DND-41 (cell line): ENCODE results near the gene TSPEAR.

Experiments
- ATAC-seq: fragments of 200-7000 bp; cut with Tn5 transposase; 3 replicates; pipeline ENCODE4 v1.9.1; 2021; ENCODE audit warnings: low read depth; ENCODE audit not compliant: insufficient read depth
- DNase-seq: peaks from one replicate; pipeline ENCODE4 v3.0.0-alpha.2; 2020
- H2AFZ ChIP-seq: 2 replicates; pipeline ENCODE4 v1.6.0; 2012; ENCODE audit warnings: low read depth, low read length
- H3K27ac ChIP-seq: 2 replicates; pipeline ENCODE4 v1.5.1; 2012; ENCODE audit warnings: low read length, inconsistent platforms
- H3K27me3 ChIP-seq: fragments of 200-600 bp; sonication (generic); 2 replicates; pipeline ENCODE4 v1.6.0; 2012; ENCODE audit warnings: low read length, mild to moderate bottlenecking, inconsistent platforms; ENCODE audit not compliant: insufficient read depth, poor library complexity
- H3K36me3 ChIP-seq: 2 replicates; pipeline ENCODE4 v1.5.1; 2012; ENCODE audit warnings: low read length, inconsistent platforms; ENCODE audit not compliant: insufficient read depth
- H3K4me1 ChIP-seq: 2 replicates; pipeline ENCODE4 v1.5.1; 2012; ENCODE audit warnings: mild to moderate bottlenecking, low read length; ENCODE audit not compliant: insufficient read depth
- H3K4me2 ChIP-seq: 2 replicates; pipeline ENCODE4 v1.6.0; 2012; ENCODE audit warnings: mild to moderate bottlenecking, moderate library complexity, low read length, inconsistent platforms; ENCODE audit not compliant: insufficient read depth
- H3K4me3 ChIP-seq, 2 experiments: fragments of 200-600 bp in 1 of 2; shearing (Covaris generic) in 1 of 2; 2 replicates each; pipeline ENCODE4 v1.5.1; 2012 to 2016; ENCODE audit warnings: inconsistent platforms in 2 of 2, low read length in 2 of 2, mild to moderate bottlenecking in 2 of 2, low read depth in 1 of 2, moderate library complexity in 1 of 2
- H3K79me2 ChIP-seq: 2 replicates; pipeline ENCODE4 v1.6.0; 2012; ENCODE audit warnings: low read length, inconsistent platforms; ENCODE audit not compliant: insufficient read depth
- H3K9ac ChIP-seq: 2 replicates; pipeline ENCODE4 v1.6.0; 2012; ENCODE audit warnings: low read depth, mild to moderate bottlenecking, inconsistent platforms, low read length, moderate library complexity
- H3K9me3 ChIP-seq: 2 replicates; pipeline ENCODE4 v1.5.1; 2012; ENCODE audit warnings: low read length, moderate library complexity, mild to moderate bottlenecking, inconsistent platforms; ENCODE audit not compliant: insufficient read depth, severe bottlenecking
- H4K20me1 ChIP-seq: 2 replicates; pipeline ENCODE4 v1.6.0; 2012; ENCODE audit warnings: low read length; ENCODE audit not compliant: insufficient read depth
- EZH2 ChIP-seq: IDR thresholded peaks from 3 replicates; pipeline ENCODE4 v1.6.1; 2012; ENCODE audit warnings: borderline replicate concordance, low read depth, mild to moderate bottlenecking, moderate library complexity, low read length, inconsistent platforms; ENCODE audit not compliant: severe bottlenecking
- TF ChIP-seq, protein P1 (sequence below): IDR thresholded peaks from 2 replicates; pipeline ENCODE4 v1.5.1; 2012; ENCODE audit warnings: borderline replicate concordance, low read length, moderate library complexity, mild to moderate bottlenecking; ENCODE audit not compliant: poor library complexity, severe bottlenecking; ENCODE audit errors: extremely low read depth

Gene TSPEAR

GRCh38 chr21:44527983-44528633, 183.3 kb downstream of the TSPEAR start:
- no peak overlapping the region for H3K4me3 ChIP-seq
- H3K36me3 ChIP-seq, result no peaks in the 10 kb centered on the region
- no peaks in the 10 kb centered on the region for H4K20me1 ChIP-seq
- H2AFZ ChIP-seq, result no peak overlapping the region
- H3K4me2 ChIP-seq, result no peak overlapping the region
- H3K27me3 ChIP-seq, result no peaks in the 10 kb centered on the region
- no peak overlapping the region for H3K27ac ChIP-seq
- DNase-seq (no peak), ATAC-seq (no peak)
- H3K4me1 ChIP-seq, result no peaks in the 10 kb centered on the region
- no peak for TF ChIP-seq EZH2
- TF ChIP-seq, protein P1, sequence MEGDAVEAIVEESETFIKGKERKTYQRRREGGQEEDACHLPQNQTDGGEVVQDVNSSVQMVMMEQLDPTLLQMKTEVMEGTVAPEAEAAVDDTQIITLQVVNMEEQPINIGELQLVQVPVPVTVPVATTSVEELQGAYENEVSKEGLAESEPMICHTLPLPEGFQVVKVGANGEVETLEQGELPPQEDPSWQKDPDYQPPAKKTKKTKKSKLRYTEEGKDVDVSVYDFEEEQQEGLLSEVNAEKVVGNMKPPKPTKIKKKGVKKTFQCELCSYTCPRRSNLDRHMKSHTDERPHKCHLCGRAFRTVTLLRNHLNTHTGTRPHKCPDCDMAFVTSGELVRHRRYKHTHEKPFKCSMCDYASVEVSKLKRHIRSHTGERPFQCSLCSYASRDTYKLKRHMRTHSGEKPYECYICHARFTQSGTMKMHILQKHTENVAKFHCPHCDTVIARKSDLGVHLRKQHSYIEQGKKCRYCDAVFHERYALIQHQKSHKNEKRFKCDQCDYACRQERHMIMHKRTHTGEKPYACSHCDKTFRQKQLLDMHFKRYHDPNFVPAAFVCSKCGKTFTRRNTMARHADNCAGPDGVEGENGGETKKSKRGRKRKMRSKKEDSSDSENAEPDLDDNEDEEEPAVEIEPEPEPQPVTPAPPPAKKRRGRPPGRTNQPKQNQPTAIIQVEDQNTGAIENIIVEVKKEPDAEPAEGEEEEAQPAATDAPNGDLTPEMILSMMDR, result no peak
- no peaks in the 10 kb centered on the region for H3K9me3 ChIP-seq
- no peak overlapping the region for H3K9ac ChIP-seq
- H3K79me2 ChIP-seq, result no peaks in the 10 kb centered on the region

DNA sequence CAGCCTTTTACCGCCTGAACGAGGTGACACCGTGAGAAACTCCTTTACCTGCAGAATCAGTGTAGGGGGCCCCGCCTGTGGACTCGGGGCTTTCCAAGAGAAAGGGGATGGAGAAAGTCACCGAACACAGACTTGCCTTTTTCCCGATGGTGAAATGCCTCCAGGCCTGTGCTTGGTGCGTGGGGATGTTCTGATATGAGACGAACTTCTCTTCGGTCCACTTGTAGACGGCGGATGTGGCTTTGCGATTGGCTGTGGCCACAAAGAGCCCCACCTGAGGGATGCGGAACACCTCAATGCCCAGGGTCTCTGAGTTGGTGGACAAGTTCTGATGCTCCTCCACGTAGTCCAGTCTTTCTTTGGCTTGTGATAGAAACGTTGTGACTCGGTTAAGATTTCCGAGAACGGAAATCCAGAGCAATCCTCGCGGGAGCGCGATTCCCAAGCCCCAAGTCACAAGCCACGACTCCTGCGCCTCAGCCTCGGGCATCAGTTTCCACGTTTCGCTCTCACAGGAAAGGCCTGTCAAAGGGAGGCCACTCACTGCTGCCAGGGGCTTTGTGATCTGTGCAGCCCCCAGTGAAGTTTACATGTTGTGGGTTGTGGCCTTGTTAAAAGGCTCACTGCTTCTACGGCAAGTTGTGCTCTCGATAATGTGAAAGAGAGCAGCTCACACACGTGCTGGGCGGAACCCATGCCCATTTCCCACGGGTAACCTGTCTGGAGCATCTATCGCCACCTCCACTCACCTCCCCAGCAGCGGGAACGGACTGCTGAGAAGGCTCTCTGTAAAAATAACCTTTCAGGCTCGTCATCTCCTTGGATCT, 184.0 kb downstream of the TSPEAR start:
- Histone ChIP-seq H3K4me2 (no peak overlapping the region), H3K36me3 (no peaks in the 10 kb centered on the region), H3K9ac (no peak overlapping the region), H2AFZ (no peak overlapping the region), H3K27ac (no peak overlapping the region), H3K27me3 (no peaks in the 10 kb centered on the region), H3K79me2 (no peaks in the 10 kb centered on the region), H3K4me3 (no peak overlapping the region), H3K4me1 (no peaks in the 10 kb centered on the region), H3K9me3 (no peaks in the 10 kb centered on the region), H4K20me1 (no peaks in the 10 kb centered on the region)
- ATAC-seq, result no peak
- DNase-seq, result no peak
- no peak for TF ChIP-seq EZH2
- TF ChIP-seq, protein P1, result no peak

GRCh38 chr21:44526096-44526997, 185.0 kb downstream of the TSPEAR start:
- H3K4me1 ChIP-seq, result no peaks in the 10 kb centered on the region
- H3K9me3 ChIP-seq, result no peaks in the 10 kb centered on the region
- H3K4me3 ChIP-seq, result no peak overlapping the region
- ATAC-seq (no peak), DNase-seq (no peak)
- H3K36me3 ChIP-seq, result no peaks in the 10 kb centered on the region
- no peak overlapping the region for H3K27ac ChIP-seq
- no peak overlapping the region for H3K4me2 ChIP-seq
- H4K20me1 ChIP-seq, result no peaks in the 10 kb centered on the region
- no peaks in the 10 kb centered on the region for H3K27me3 ChIP-seq
- TF ChIP-seq, protein P1, result no peak
- TF ChIP-seq EZH2, result no peak
- no peaks in the 10 kb centered on the region for H3K79me2 ChIP-seq
- H3K9ac ChIP-seq, result no peak overlapping the region
- no peak overlapping the region for H2AFZ ChIP-seq
